Endodermal cell (in vitro differentiated cells): Measurements from ENCODE around the gene EPHA2. TPM values are rescaled to one million over a fixed set of nuclear protein-coding genes. Genes with fewer than 3 reads are reported as not detected.

ENCODE experiments used
- DNase-seq: peaks from one replicate; pipeline ENCODE4 v3.0.0-alpha.2; 2017
- H3K27ac ChIP-seq: 2 replicates; pipeline ENCODE4 v1.5.1; 2013; ENCODE audit warnings: mild to moderate bottlenecking, low read depth, low read length, moderate library complexity
- H3K27me3 ChIP-seq: 2 replicates; pipeline ENCODE4 v1.6.1; 2013; ENCODE audit warnings: mild to moderate bottlenecking, low read length, moderate library complexity; ENCODE audit not compliant: insufficient read depth, control insufficient read depth, poor library complexity, severe bottlenecking
- H3K36me3 ChIP-seq: 2 replicates; pipeline ENCODE4 v1.7.0; 2013; ENCODE audit warnings: mild to moderate bottlenecking, low read length, moderate library complexity; ENCODE audit not compliant: control insufficient read depth, insufficient read depth
- H3K4me1 ChIP-seq: one replicate; pipeline ENCODE4 v1.7.0; 2013; ENCODE audit warnings: low read length; ENCODE audit not compliant: control insufficient read depth, insufficient read depth
- H3K4me3 ChIP-seq: 2 replicates; pipeline ENCODE4 v1.5.1; 2013; ENCODE audit warnings: mild to moderate bottlenecking, low read length, moderate library complexity
- H3K9ac ChIP-seq: 2 replicates; pipeline ENCODE4 v1.6.1; 2013; ENCODE audit warnings: mild to moderate bottlenecking, low read length, moderate library complexity; ENCODE audit not compliant: poor library complexity, severe bottlenecking; ENCODE audit errors: extremely low read depth
- H3K9me3 ChIP-seq: 2 replicates; pipeline ENCODE4 v1.6.1; 2013; ENCODE audit warnings: mild to moderate bottlenecking, low read length, moderate library complexity; ENCODE audit not compliant: control insufficient read depth
- H3K27ac Mint-ChIP-seq: 2 replicates; pipeline ENCODE4 v1.8.0; 2020; ENCODE audit warnings: mixed read lengths
- H3K27me3 Mint-ChIP-seq: 2 replicates; pipeline ENCODE4 v1.8.0; 2021; ENCODE audit warnings: mild to moderate bottlenecking, mixed read lengths; ENCODE audit not compliant: insufficient read depth
- H3K36me3 Mint-ChIP-seq: 2 replicates; pipeline ENCODE4 v1.8.0; 2020; ENCODE audit warnings: low read depth, mixed read lengths
- H3K4me1 Mint-ChIP-seq: 2 replicates; pipeline ENCODE4 v1.8.0; 2020; ENCODE audit warnings: mixed read lengths
- H3K4me3 Mint-ChIP-seq: 2 replicates; pipeline ENCODE4 v1.8.0; 2020; ENCODE audit warnings: mild to moderate bottlenecking, moderate library complexity, mixed read lengths
- H3K9me3 Mint-ChIP-seq: 2 replicates; pipeline ENCODE4 v1.8.0; 2020; ENCODE audit warnings: mild to moderate bottlenecking, mixed read lengths
- WGBS, 2 experiments: methylation state at CpG; one replicate each; pipeline versions ENCODE4 v1.1.5 to v1.1.7; 2013; ENCODE audit warnings: missing lambda C conversion rate in 2 of 2, mixed read lengths in 1 of 2; ENCODE audit not compliant: insufficient coverage in 1 of 2, insufficient read length in 1 of 2; 5-methylcytosine and 5-hydroxymethylcytosine counted together
- total RNA-seq, 2 donors: library from RNA; stranded (reverse); fragmentation: NEBNext Ultra II Directional in 1 of 2; extraction: Animal tissue kit (Norgen Biotek cat#: 25700) in 1 of 2; gene quantifications; 2 replicates in 1 of 2; 3 replicates in 1 of 2; pipeline ENCODE4 v1.2.1, GENCODE V29; 2021
- TF ChIP-seq, protein P1 (sequence below): fragments of 200-600 bp; sonication (generic); conservative IDR thresholded peaks from 2 replicates; pipeline ENCODE4 v1.5.0; 2021; ENCODE audit warnings: antibody characterized with exemption, mild to moderate bottlenecking

Gene EPHA2
- total RNA-seq, 2 donors from 2014 or later = 56.5 to 64.3 TPM

DNA sequence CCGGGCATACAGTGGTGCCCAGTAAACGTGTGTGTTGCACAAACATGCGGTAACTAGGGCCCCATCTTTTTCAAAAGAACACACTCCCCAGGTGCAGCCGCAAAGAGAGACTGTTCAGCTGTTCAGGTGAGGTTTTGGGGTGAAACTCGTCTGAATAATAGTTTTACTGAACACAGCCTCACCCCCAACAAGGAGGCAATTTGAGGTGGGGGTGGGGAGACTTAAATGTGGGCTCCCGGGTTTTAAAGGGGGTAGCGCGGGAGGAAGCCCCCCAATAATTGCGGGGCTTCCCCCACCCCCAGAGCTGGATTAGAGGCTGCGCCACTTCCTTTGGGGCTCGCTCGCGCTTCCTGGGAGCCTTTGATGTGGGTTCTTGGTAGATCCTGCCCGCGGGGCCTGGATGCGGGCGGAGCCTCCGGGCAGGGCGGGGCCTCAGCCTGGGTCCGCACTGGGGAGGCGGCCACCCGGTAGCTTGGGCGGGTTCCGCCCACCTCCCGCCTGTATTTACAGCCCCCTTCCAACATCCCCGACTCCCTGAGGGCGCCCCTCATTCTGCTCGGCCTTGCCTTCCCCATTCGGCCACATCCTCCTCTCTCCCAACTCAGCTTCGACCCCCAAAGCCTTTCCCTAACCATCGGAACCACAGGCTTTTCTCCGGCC is 6.4 kb upstream of the EPHA2 start:
- Histone ChIP-seq H3K27me3 (no peaks in the 10 kb centered on the region), H3K9ac (no peak overlapping the region), H3K9me3 (no peaks in the 10 kb centered on the region), H3K36me3 (no peaks in the 10 kb centered on the region), H3K4me3 (no peak overlapping the region), H3K27ac (no peak overlapping the region), H3K4me1 (peaks cover 15% of the 10 kb centered on the region)
- no peaks in the 10 kb centered on the region for H3K27me3 Mint-ChIP-seq
- H3K36me3 Mint-ChIP-seq = no peaks in the 10 kb centered on the region
- H3K4me1 Mint-ChIP-seq = peaks cover 38% of the 10 kb centered on the region
- TF ChIP-seq, protein P1, sequence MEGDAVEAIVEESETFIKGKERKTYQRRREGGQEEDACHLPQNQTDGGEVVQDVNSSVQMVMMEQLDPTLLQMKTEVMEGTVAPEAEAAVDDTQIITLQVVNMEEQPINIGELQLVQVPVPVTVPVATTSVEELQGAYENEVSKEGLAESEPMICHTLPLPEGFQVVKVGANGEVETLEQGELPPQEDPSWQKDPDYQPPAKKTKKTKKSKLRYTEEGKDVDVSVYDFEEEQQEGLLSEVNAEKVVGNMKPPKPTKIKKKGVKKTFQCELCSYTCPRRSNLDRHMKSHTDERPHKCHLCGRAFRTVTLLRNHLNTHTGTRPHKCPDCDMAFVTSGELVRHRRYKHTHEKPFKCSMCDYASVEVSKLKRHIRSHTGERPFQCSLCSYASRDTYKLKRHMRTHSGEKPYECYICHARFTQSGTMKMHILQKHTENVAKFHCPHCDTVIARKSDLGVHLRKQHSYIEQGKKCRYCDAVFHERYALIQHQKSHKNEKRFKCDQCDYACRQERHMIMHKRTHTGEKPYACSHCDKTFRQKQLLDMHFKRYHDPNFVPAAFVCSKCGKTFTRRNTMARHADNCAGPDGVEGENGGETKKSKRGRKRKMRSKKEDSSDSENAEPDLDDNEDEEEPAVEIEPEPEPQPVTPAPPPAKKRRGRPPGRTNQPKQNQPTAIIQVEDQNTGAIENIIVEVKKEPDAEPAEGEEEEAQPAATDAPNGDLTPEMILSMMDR = no peak
- WGBS, 2 experiments = 37 to 39% methylated on average over 19 to 32 of the region's 32 CpGs
- H3K27ac Mint-ChIP-seq = peak overlapping the region; percentile 64
- no peaks in the 10 kb centered on the region for H3K9me3 Mint-ChIP-seq
- peak overlapping the region; percentile 36 for H3K4me3 Mint-ChIP-seq
- peak; percentile 92 for DNase-seq

DNA sequence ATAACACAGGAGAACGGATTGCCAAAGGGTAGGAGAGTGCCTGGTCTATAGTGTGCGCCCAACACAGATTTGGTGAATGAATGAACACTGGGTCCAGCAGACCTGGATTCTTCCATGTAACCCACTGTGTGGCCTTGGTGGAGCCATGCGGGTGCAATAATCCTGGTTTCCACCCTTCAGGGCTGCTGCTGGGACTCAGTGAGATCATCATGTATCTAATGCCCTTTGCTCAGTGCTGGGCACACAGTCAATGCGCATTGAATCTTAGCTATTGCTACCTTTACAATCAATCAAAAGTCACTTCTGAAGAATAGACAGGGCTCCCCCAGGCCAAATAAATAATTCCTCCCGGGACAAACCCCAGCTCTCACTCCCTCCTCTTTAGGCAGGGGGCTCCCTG is 5.8 kb upstream of the EPHA2 start:
- Histone ChIP-seq H3K4me1 (peaks cover 19% of the 10 kb centered on the region), H3K4me3 (no peak overlapping the region), H3K36me3 (no peaks in the 10 kb centered on the region), H3K27ac (no peak overlapping the region), H3K9ac (no peak overlapping the region), H3K27me3 (no peaks in the 10 kb centered on the region), H3K9me3 (no peaks in the 10 kb centered on the region)
- Mint-ChIP-seq H3K4me1 (peaks cover 44% of the 10 kb centered on the region), H3K4me3 (no peak overlapping the region), H3K27ac (peak overlapping the region; percentile 49), H3K27me3 (no peaks in the 10 kb centered on the region), H3K9me3 (no peaks in the 10 kb centered on the region), H3K36me3 (no peaks in the 10 kb centered on the region)
- WGBS, 2 experiments = 60 to 65% methylated on average over 4 to 5 of the region's 5 CpGs
- no peak for DNase-seq
- TF ChIP-seq, protein P1 = no peak

DNA sequence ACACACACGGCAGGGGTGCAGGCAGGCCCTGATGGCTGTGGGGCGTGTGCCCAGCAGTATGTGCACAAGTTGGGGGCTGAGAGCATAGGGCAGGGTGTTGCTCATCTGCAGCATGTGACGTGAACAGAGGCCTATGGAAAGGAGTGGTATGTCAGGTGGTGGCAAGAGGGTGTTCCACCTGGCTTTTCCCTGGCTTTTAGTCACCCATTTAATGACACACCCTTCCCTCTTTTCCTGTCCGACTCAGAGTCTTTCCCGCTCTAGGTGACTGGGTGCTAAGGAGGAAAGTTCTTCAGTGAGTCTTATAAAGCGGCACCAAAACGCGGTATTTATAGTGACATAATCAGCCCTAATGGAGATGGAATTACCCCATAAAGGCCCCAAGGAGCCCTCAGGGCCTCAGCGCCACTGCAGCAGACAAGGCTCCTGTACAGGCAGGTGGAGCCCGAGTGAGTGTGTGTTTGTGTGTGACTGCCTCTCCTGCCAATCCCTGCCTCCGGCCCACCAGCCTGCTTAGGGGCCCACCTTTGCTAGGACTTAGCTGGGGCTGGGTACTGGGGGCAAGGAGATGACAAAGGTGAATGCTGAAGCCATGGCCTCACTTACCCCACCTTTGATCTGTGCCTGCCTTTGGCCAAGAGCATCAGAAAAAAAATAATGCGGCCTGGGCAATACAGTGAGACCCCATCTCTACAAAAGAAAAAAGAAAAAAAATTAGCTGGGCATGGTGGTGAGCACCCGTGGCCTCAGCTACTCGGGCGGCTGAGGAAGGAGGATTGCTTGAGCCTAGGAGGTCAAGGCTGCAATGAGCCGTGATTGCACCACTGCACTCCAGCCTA is 3.3 kb upstream of the EPHA2 start:
- H3K27me3 ChIP-seq = no peaks in the 10 kb centered on the region
- TF ChIP-seq, protein P1 = no peak
- no peaks in the 10 kb centered on the region for H3K9me3 ChIP-seq
- Mint-ChIP-seq H3K9me3 (no peaks in the 10 kb centered on the region), H3K4me1 (peaks cover 27% of the 10 kb centered on the region), H3K27me3 (no peaks in the 10 kb centered on the region), H3K4me3 (no peak overlapping the region), H3K36me3 (no peaks in the 10 kb centered on the region), H3K27ac (peak overlapping the region; percentile 54)
- 96 to 97% methylated on average over 6 to 16 of the region's 16 CpGs for WGBS, 2 experiments
- no peak for DNase-seq
- no peak overlapping the region for H3K4me3 ChIP-seq
- H3K9ac ChIP-seq = no peak overlapping the region
- peaks cover 14% of the 10 kb centered on the region for H3K4me1 ChIP-seq
- no peak overlapping the region for H3K27ac ChIP-seq
- no peaks in the 10 kb centered on the region for H3K36me3 ChIP-seq
